GM19099 (cell line): ENCODE data around the gene TEAD2.
A peak's percentile ranks its signal among the peaks of the same experiment; 100 is the strongest.

ENCODE experiments used
- POLR2A ChIP-seq: IDR thresholded peaks from 3 replicates; pipeline ENCODE4 v1.6.1; 2011; ENCODE audit warnings: low read depth; ENCODE audit not compliant: insufficient read length; ENCODE audit errors: extremely low read depth

Gene TEAD2

DNA sequence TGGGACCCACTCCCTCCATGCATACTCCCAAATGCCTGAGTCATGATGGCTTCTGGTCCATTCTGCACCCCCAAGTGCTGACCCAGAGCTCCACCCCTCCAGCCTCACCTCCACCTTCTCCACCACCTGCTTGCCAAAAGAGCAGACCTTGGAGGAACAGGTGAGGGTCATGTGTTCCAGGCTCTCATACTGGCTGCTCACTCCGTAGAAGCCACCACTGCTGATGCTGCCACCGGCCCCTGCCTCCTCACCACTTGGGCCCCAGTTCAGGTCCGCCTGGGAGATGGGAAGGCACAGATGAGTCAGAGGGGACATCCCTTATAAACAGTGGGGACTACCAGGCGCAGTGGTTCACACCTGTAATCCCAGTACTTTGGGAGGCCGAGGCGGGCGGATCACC is 19.1 kb downstream of the TEAD2 start:
- TF ChIP-seq POLR2A, result no peak

DNA sequence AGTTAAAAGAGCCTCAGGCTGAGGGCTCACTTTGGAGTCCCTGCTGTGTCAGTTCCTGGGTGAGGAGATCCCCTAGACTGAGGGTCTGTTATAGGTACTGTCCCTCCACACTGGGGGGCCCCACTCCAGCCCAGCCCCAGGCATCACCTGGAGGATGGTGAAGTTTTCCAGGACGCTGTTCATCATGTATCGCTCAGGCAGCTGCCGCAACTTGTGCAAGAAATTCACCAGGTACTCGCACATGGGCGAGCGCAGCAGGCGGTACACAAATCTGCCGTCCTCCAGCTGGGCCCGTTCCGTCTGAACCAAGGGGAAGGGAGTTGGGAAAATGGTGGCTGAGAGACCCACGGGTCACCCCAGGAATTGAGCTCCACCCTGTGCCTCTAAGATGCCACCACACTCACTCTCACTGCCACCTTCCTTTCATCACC is 19.9 kb downstream of the TEAD2 start:
- no peak for TF ChIP-seq POLR2A

DNA sequence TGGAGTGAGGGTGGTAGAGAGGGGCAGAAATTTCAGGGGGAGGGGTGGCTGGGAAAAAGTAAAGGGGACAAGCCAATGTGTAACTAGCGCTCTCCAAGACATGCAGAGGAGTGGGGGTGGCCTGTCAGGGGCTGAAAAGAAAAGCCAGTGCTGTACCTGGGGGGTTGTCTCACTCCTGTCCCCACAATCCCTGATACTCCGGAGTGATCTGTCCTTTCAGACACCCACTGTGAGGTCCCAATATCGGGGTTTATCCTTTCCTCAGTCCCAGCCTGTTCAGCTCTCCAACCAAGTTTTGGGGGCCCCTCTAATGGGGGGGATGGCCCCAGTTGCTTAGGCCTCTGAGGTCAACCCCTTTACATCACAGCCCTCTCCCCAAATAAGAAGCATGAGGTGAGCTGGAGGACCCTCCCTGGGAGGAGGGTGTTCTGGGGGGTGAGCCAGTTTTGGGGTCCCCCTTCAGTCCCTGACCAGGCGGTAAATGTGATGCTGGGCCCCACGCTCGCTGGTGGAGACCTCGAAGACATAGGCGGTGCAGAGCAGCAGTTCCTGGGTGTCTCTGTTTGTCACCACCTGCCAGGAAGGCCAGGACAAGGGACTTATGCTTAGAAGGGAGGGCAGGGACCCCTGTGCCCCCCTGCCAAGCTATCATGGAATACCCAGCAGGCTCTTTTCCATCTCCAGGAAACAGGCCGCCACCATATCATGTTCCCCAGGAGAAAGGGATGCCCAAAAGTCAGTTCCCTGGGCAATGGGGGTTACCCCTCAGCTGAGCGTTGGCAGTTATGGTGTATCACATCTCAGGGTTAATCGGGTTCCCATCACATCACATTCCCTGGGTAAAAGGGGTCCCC is 21.1 kb downstream of the TEAD2 start:
- peak; percentile 32 for TF ChIP-seq POLR2A

DNA sequence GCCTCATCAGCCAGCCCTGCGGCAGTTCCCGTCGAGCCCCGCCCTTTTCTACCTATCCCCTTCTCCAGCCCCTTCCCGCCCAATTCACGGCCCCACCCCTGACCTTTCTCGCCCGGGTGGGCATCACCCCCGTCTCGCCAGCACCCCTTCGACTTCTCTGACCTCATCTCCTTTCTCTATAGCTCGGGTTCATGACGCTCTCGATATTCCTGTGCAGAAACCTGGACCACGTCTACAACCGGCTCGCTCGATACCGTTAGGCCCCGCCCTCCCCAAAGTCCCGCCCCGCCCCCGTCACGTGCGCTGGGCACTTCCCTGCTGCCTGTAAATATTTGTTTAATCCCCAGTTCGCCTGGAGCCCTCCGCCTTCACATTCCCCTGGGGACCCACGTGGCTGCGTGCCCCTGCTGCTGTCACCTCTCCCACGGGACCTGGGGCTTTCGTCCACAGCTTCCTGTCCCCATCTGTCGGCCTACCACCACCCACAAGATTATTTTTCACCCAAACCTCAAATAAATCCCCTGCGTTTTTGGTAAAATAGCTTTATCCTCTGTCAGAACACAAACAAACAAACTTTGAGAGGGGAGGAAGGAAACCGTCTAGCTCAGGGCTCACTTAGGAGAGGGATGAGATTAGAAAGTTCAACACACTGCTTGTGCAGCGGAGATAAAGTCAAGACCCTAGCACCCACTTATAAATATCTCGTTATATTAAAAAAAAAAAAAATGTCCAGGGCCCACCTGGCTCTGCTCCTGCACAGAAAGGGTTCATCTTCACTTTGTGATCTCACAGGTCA is 21.9 kb downstream of the TEAD2 start:
- peak; percentile 11 for TF ChIP-seq POLR2A

DNA sequence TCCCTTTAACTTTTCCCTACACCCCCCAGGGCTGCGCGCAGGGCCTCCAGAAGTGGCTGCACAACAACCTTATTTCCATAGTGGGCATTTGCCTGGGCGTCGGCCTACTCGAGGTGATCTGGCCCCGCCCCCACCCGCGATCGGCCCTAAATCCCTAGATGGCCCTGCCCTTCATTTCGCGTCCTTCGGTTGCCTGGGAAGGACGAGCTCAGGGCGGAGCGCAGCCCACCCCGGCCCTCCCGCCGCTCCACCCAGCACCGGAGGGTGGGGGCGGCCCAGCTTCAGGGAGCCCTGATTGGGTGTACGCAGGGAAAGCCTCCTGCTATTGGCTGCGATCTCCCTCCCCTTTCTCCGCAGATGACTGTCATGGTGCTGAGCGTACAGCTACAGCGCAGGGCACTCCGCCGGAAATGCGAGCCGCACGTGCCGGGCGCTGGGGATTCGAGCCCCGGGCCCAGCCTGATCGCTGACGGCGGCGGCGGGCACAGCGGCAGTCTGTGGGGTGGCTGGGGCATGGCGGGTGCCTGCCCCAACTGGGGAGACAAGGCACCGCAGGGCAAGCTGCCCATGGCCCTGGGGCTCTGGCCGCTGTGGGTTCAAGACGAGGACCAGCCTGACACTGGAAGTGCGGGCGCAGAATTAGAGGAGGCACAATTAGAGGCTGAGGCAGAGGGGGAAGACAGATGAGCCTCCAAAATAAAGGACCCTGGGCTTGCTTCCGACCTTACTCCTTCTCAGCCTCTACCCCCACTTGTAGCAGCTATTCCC is 22.7 kb downstream of the TEAD2 start:
- peak; percentile 40 for TF ChIP-seq POLR2A

DNA sequence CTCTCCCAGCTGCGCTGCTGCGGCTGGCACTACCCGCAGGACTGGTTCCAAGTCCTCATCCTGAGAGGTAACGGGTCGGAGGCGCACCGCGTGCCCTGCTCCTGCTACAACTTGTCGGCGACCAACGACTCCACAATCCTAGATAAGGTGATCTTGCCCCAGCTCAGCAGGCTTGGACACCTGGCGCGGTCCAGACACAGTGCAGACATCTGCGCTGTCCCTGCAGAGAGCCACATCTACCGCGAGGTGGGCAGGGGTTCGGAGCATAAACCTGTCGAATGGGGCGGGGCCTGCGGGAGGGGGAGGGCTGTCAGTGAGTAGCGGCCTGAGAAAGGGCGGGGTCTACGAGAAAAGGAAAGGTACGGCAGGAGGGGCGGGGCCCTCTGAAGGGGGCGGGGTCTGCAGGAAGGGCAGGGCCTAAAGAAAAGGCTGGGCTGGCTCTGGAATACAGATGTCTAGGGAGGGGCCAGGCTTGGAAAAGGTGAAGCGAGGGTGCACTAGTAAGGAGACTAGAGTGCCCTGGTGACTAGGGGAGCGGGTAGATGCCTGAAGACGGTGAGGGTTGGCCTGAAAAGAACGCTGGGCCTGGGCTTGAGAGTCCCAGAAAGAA is 23.4 kb downstream of the TEAD2 start:
- no peak for TF ChIP-seq POLR2A

DNA sequence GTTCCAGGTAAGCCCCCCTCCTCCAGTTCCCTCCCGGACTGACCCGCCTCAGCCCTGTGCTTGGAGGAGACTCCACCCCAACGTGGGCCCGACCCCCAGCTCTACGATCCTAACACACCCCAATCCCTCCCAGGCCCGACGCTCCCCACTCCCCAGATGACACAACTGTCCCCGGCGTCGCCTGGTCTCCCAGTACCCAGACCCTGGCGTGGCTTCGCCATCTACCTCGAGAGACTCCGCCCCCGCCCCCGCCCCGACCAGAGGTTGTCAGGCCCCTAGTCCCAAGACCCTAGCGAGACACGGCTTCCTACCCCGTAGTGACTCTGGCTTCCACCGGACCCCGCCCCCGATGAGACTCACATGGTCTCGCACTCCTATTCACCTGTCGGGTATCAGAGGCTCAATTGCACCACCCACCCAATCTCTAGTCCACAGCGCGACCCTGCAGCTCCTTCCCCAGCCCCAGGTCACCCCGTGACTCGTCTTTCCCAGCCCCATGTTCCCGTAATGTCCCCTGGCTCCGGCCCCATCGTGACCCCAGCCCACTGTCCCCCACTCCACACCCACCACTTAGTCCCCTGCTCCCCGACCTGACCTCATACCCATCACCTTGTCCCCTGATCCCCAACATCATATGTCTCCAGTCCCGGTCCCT is 24.1 kb downstream of the TEAD2 start:
- TF ChIP-seq POLR2A, result no peak

DNA sequence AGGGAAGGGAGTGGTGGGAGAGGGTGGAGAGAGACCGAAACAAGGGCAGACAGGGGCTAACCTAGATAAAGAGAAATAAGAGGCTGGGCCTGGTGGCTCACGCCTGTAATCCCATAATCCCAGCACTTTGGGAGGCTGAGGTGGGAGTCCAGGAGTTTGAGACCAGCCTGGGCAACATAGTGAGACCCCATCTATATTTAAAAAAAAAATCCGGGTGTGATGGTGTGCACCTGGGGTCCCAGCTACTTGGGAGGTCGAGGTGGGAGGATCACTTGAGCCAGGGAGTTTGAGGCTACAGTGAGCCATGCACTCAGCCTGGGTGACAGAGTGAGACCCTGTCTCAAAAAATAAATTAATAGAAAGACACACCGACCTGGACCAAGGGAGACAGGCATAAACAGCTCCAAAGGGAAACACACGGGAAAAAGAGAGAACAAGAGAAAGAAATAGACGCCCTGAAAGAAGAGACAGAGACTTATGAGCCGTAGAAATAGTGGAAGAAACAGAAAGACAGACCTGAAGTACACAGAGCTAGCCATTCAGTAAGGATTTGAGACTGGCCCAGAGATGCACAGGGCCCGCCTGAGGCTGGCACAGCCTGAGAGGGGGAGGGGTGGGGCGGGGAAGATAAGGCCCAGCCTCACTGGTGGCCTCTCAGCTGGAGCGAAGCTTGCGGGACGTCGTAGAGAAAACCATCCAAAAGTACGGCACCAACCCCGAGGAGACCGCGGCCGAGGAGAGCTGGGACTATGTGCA is 24.8 kb downstream of the TEAD2 start:
- no peak for TF ChIP-seq POLR2A

DNA sequence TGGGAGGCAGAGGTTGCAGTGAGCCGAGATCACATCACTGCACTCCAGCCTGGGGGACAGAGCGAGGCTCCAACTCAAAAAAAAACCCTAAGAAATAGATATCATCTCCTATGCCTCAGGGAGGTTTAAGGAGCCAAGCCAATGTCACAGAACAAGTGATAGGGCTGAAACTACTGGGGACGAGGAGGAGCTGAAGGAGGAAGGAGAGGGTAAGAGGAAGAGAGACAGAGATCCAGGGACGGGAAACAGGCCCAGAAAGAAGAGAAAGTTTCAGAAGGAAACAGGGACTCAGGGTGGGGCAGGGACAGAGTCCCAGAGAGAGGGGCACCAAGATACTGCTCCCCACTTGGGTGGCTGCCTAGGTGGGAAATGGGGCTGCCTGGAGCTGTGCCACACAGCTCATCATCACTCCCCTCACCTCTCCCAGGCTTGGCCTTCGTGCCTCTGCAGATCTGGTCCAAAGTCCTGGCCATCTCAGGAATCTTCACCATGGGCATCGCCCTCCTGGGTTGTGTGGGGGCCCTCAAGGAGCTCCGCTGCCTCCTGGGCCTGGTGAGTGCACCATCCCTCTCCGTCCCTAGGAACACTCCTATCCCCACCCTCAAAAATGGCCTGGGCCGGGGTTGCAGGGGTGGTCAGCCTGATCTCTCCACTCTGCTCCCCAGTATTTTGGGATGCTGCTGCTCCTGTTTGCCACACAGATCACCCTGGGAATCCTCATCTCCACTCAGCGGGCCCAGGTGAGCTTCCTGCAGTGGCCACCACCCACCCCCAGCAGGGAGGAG is 25.5 kb downstream of the TEAD2 start:
- TF ChIP-seq POLR2A, result no peak

DNA sequence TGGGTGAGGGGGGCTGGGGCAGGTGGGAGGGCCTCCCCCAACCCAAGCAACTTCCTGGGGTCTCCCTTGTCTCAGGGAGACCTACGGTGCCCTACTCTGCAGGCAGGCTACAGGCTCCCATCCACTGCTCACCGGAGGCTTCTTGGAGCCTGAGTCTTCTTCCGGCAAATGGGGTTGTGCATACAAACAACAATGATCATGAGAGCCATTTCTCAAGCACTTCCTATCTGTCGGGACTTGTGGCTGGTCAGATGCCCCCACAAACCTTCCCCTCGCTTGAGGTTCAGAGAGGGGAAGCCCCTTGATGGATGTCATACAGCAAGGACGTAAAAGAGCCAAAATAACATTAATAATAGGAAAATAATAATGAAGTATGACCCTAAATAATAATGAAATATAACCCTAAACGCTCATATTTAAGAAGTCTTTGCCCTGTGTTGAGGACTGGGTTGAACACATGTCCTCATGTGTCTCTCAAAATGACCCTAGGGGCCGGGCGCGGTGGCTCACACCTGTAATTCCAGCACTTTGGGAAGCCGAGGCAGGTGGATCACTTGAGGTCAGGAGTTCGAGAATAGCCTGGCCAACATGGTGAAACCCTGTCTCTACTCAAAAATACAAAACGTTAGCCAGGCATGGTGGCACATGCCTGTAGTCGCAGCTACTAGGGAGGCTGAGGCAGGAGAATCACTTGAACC is 26.3 kb downstream of the TEAD2 start:
- TF ChIP-seq POLR2A, result no peak

DNA sequence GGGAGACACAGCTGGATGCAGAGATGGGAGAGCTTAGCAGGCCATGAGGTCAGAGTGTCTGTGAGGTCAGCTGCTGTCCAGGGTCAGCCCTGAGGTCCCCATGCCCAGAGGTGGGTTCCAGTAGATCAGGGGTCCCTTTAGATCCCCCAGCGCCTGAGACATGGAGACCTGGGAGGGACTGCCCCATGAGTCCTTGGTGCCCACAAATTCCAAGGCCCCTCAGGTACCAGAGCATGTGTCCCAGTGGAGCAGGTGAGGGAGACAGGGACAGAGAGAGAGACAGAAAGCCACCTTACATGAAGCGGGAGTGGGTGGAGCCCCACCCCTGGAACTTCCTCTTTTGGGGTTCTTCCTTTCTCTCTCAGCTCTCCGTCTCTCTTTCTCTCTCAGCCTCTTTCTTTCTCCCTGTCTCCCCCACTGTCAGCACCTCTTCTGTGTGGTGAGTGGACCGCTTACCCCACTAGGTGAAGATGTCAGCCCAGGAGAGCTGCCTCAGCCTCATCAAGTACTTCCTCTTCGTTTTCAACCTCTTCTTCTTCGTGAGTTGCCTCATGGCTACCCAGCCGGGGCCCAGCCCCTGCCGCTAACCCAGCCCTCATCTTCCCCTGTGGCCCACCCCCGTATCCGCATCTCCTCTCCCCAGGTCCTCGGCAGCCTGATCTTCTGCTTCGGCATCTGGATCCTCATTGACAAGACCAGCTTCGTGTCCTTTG is 27.0 kb downstream of the TEAD2 start, which contains the start of gene CD37:
TSS of gene CD37 (plus strand) at position 336 of the 713 bp plus-strand sequence. CDS start at position 471, 135 bp downstream.
- TF ChIP-seq POLR2A, result peak; percentile 84
